GM12878 (cell line): ENCODE results near the gene PPA1.

Source experiments
- EZH2 ChIP-seq: IDR thresholded peaks from 2 replicates; pipeline ENCODE4 v1.6.1; 2012; ENCODE audit warnings: low read depth, mild to moderate bottlenecking, control low read depth, inconsistent platforms, low read length, borderline replicate concordance; ENCODE audit not compliant: control insufficient read depth
- PML ChIP-seq: IDR thresholded peaks from 2 replicates; pipeline ENCODE4 v1.6.1; 2012; ENCODE audit warnings: low read length, inconsistent platforms
- POLR2AphosphoS5 ChIP-seq: IDR thresholded peaks from 2 replicates; pipeline ENCODE4 v1.6.1; 2011; ENCODE audit warnings: mild to moderate bottlenecking, low read length, inconsistent platforms
- SPI1 ChIP-seq: IDR thresholded peaks from 2 replicates; pipeline ENCODE4 v1.6.1; 2011; ENCODE audit warnings: low read depth, mild to moderate bottlenecking, low read length, moderate library complexity, borderline replicate concordance; ENCODE audit not compliant: insufficient read depth
- STAT1 ChIP-seq: fragments of 450-650 bp; conservative IDR thresholded peaks from 2 replicates; pipeline ENCODE4 v1.6.1; 2014; ENCODE audit warnings: antibody characterized with exemption, mild to moderate bottlenecking
- TCF7 ChIP-seq: IDR thresholded peaks from 2 replicates; pipeline ENCODE4 v1.6.1; 2014; ENCODE audit warnings: antibody characterized with exemption, borderline replicate concordance
- YY1 ChIP-seq: IDR thresholded peaks from 2 replicates; pipeline ENCODE4 v1.6.1; 2011; ENCODE audit warnings: low read depth, mild to moderate bottlenecking, low read length
- ZZZ3 ChIP-seq: IDR thresholded peaks from 2 replicates; pipeline ENCODE4 v1.6.1; 2011; ENCODE audit warnings: low read depth; ENCODE audit not compliant: control insufficient read depth, insufficient read length
- TF ChIP-seq, protein P1 (sequence below): IDR thresholded peaks from 2 replicates; pipeline ENCODE4 v1.6.1; 2012; ENCODE audit warnings: mild to moderate bottlenecking, low read depth, low read length

DNA sequence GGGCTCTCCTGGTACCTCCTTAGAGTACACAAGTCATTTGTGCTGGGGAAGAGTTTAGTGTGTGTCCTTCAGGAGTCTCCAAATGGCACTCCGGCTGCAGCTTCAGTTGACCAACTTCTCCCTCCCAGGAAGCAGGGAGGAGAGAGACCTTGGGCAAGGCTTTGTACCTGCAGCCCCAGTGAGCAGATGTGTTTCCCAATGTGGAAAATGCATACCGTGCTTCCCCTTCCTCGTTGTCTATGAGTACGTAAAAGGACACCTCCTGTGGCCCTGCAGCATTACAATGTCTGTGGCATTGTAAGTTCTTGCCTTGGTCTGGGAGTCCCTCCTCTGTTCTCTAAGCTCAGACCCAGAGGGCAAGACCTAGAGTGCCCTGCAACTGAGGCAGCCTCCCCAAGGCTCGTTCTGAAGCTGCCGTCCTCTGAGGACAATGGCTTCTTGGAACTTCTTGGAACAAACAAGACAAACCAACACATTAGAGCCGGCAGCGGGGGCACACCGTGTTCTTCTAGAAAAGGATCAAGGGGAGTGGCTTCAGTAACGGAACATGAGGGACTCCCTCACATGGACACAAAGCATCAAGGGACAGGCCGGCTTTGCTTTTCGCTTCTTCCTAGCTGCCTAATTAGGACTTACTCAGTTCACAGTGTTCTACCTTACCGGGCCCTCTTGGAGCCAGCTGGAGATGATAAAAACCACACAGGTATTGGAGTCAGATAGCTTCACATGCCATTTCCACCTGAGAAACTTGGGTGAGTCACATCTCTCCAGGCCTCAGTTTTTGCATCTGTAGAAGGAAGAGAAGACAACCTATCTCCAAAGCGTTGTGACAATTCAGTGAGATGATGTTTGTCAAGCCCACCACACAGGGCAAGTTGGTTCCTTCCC is 20.9 kb upstream of the PPA1 start:
- TF ChIP-seq EZH2 (no peak), POLR2AphosphoS5 (no peak), YY1 (no peak), ZZZ3 (no peak), PML (no peak), SPI1 (no peak), STAT1 (no peak), TCF7 (no peak)
- TF ChIP-seq, protein P1, sequence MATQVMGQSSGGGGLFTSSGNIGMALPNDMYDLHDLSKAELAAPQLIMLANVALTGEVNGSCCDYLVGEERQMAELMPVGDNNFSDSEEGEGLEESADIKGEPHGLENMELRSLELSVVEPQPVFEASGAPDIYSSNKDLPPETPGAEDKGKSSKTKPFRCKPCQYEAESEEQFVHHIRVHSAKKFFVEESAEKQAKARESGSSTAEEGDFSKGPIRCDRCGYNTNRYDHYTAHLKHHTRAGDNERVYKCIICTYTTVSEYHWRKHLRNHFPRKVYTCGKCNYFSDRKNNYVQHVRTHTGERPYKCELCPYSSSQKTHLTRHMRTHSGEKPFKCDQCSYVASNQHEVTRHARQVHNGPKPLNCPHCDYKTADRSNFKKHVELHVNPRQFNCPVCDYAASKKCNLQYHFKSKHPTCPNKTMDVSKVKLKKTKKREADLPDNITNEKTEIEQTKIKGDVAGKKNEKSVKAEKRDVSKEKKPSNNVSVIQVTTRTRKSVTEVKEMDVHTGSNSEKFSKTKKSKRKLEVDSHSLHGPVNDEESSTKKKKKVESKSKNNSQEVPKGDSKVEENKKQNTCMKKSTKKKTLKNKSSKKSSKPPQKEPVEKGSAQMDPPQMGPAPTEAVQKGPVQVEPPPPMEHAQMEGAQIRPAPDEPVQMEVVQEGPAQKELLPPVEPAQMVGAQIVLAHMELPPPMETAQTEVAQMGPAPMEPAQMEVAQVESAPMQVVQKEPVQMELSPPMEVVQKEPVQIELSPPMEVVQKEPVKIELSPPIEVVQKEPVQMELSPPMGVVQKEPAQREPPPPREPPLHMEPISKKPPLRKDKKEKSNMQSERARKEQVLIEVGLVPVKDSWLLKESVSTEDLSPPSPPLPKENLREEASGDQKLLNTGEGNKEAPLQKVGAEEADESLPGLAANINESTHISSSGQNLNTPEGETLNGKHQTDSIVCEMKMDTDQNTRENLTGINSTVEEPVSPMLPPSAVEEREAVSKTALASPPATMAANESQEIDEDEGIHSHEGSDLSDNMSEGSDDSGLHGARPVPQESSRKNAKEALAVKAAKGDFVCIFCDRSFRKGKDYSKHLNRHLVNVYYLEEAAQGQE = no peak
